22Rv1 (cell line): ENCODE results near the gene RGL1.

Experiments used
- H3K27ac ChIP-seq: fragments of 450-650 bp; 2 replicates; pipeline ENCODE4 v1.5.1; 2017
- CTCF ChIP-seq: fragments of 450-650 bp; IDR thresholded peaks from 2 replicates; pipeline ENCODE4 v1.5.1; 2017; ENCODE audit warnings: mild to moderate bottlenecking
- ZFX ChIP-seq: fragments of 450-650 bp; IDR thresholded peaks from 2 replicates; pipeline ENCODE4 v1.6.1; 2017; ENCODE audit warnings: antibody characterized with exemption, borderline replicate concordance

The RGL1 gene

GRCh38 chr1:183945428-183946319 lies 140.8 kb downstream of the RGL1 start:
- no peak overlapping the region for H3K27ac ChIP-seq
- TF ChIP-seq ZFX (no peak), CTCF (no peak)

- H3K27ac ChIP-seq: no peak overlapping the region
- TF ChIP-seq ZFX: no peak
- TF ChIP-seq CTCF: no peak
Observed at GRCh38 chr1:183946320-183946613, 141.3 kb downstream of the RGL1 start.

- TF ChIP-seq ZFX (no peak), CTCF (no peak)
Observed at GRCh38 chr1:183947988-183948387, 143.1 kb downstream of the RGL1 start.

GRCh38 chr1:183952101-183952500 lies 147.2 kb downstream of the RGL1 start:
- H3K27ac ChIP-seq: no peak overlapping the region
- TF ChIP-seq ZFX: no peak
- no peak for TF ChIP-seq CTCF

More at GRCh38 chr1:183947988-183948387, 143.1 kb downstream of the RGL1 start:
- no peak overlapping the region for H3K27ac ChIP-seq

- no peak for TF ChIP-seq ZFX
- TF ChIP-seq CTCF: no peak
- no peak overlapping the region for H3K27ac ChIP-seq
Observed at GRCh38 chr1:183953031-183953430, 148.1 kb downstream of the RGL1 start.

- TF ChIP-seq CTCF (no peak), ZFX (no peak)
- H3K27ac ChIP-seq: no peak overlapping the region
Observed at GRCh38 chr1:183954496-183954895, 149.6 kb downstream of the RGL1 start.

GRCh38 chr1:183956559-183957188 lies 151.8 kb downstream of the RGL1 start:
- no peak overlapping the region for H3K27ac ChIP-seq
- no peak for TF ChIP-seq CTCF
- no peak for TF ChIP-seq ZFX
